WI38 (cell line): ENCODE data around the gene HS2ST1.
"Not testable (repeated sequence)": the region's sequence is repeated elsewhere in the genome, so short reads cannot be mapped to it uniquely, and the experiment has no call there.

Source experiments
- H3K4me3 ChIP-seq: 2 replicates; pipeline ENCODE4 v1.5.1; 2011; ENCODE audit warnings: low read depth, mild to moderate bottlenecking, control low read depth, low read length
- TF ChIP-seq, protein P1 (sequence below): IDR thresholded peaks from 2 replicates; pipeline ENCODE4 v1.5.1; 2012; ENCODE audit warnings: low read depth, mild to moderate bottlenecking, control low read depth, low read length

Gene HS2ST1

DNA sequence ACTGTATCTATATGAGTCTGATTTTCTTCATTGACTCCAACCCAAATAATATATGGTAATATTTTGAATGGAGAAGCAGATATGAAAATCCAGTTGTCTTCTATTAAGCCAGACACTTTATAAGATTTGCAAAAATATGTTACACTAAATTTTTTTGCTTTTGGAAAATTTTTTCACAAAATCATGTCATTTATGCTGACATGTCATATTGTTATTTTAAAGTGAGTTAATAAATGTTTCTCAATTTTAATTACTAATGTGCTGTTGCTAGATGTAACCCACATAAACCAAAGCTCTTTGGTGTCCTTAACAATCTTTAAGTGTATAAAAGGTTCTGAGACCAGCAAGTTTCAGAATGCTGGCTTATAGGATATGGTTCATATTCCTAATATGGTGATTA, 142.5 kb downstream of the HS2ST1 start:
- TF ChIP-seq, protein P1, sequence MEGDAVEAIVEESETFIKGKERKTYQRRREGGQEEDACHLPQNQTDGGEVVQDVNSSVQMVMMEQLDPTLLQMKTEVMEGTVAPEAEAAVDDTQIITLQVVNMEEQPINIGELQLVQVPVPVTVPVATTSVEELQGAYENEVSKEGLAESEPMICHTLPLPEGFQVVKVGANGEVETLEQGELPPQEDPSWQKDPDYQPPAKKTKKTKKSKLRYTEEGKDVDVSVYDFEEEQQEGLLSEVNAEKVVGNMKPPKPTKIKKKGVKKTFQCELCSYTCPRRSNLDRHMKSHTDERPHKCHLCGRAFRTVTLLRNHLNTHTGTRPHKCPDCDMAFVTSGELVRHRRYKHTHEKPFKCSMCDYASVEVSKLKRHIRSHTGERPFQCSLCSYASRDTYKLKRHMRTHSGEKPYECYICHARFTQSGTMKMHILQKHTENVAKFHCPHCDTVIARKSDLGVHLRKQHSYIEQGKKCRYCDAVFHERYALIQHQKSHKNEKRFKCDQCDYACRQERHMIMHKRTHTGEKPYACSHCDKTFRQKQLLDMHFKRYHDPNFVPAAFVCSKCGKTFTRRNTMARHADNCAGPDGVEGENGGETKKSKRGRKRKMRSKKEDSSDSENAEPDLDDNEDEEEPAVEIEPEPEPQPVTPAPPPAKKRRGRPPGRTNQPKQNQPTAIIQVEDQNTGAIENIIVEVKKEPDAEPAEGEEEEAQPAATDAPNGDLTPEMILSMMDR: no peak
- H3K4me3 ChIP-seq: no peak overlapping the region

DNA sequence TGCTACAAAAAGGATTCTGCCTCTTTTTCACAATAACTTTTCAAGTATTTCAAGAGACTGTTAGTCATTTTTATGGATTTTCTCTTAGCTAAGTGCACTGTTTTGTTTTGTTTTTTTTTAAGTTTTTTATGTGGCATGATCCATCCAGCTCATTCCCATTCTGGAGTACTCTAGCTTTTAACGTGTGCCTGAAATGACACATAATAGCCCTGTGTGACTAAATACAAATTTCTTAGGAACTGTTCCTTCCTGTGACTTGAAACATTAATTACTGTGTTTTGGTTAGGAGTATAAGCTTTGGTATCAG, 143.9 kb downstream of the HS2ST1 start:
- H3K4me3 ChIP-seq: no peak overlapping the region
- TF ChIP-seq, protein P1: no peak

DNA sequence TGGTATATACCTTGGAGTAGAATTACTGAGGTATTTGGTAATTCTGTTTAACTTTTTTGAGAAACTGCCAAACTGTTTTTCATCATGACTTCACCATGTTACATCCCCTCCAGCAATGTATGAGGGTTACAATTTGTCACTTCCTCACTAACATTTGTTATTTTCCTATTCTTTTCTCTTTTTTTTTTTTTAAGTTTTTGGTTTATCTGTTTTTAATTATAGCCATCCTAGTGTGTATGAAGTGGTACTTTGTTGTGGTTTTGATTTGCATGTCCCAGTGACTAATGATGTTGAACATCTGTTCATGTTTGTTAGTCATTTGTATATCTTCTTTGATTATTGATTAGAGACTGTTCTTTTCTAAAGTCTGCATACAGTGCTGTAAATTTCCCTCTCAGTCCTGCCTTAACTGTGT, 147.3 kb downstream of the HS2ST1 start:
- H3K4me3 ChIP-seq: no peak overlapping the region
- TF ChIP-seq, protein P1: no peak

DNA sequence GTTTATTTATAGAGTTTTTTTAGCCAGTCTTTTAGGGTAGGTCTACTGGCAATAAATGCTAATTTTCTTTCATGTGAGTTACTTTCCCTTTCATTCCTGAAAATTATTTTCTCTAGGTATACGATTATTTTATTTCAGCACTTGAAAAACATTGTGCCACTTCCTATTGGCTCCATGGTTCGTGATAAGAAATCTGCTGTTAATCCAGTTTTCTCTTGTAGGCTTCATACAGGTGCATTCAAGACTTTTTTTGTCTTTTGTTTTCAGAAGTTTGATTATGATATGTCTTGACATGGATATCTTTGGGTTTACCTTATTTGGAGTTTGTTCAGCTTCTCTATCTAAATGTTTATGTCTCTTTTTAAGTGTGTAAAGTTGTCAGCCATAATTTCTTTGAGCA, 148.3 kb downstream of the HS2ST1 start:
- no peak overlapping the region for H3K4me3 ChIP-seq
- TF ChIP-seq, protein P1: no peak

DNA sequence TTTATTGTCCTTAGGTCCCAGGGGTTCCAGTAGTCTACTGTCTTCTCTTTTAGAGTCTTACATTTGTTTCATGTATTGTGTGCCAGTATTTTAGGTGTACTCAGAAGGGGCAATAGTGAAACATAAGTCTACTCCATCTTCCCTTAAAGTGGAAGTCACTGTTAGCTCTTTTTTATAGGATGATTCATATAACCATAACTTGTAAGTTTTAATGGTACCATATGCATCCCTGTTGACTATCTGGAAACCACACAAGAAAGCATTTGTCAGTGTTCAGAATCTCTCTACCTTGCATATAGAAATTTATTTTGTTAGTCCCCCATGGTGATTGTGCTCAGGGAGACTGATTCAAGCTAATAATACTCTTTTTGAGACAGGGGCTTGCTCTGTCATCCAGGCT, 149.9 kb downstream of the HS2ST1 start:
- H3K4me3 ChIP-seq: no peak overlapping the region
- TF ChIP-seq, protein P1: no peak

DNA sequence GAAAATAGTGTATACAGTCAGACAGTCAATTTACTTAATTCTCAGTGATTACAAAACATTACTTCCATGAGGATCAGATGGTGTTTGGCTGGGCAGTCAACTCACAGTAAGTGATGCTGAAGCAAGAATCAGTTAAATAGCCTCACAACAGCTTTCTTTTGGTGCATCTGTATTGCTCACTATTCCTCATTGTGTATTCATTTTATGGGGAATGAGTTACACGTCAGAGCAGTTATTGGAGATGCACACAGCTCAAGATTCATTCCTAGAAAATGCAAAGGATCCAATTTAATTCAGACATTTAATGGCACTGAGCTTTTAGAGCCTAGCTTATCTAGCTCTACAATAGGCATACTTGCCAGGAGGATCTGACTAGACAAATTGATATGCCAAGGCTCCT, 150.6 kb downstream of the HS2ST1 start:
- H3K4me3 ChIP-seq: no peak overlapping the region
- TF ChIP-seq, protein P1: no peak

DNA sequence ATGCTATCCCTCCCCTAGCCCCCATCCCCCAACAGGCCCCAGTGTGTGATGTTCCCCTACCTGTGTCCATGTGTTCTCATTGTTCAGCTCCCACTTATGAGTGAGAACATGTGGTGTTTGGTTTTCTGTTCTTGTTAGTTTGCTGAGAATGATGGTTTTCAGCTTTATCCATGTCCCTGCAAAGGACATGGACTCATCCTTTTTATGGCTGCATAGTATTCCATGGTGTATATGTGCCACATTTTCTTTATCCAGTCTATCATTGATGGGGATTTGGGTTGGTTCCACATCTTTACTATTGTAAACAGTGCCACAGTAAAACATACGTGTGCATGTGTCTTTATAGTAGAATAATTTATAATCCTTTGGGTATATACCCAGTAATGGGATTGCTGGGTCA, 152.3 kb downstream of the HS2ST1 start:
- not testable (repeated sequence) for H3K4me3 ChIP-seq

DNA sequence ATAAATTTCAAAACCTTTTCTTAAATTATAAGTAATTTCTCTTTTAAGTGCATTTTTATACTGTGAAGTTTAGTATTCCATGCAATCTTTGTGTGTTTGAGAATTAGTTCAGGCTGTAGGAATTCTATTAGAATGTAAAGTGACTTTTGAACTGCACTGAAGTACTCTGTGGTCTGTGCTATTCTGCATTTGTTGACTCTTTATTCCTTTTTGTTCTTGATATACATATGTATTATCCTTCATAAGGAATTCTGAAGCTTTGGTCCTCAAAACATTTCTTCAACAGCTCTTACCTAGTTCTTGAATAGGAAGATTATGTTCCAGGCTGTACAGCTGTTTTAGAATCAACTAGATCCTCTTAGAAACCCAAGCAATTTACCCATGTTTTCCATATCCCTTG, 158.0 kb downstream of the HS2ST1 start:
- H3K4me3 ChIP-seq: no peak overlapping the region
- TF ChIP-seq, protein P1: no peak
